HepG2 (cell line): ENCODE measurements around the gene BMF. TPM values are rescaled to one million over a fixed set of nuclear protein-coding genes. Genes with fewer than 3 reads are reported as not detected.
A peak's percentile ranks its signal among the peaks of the same experiment; 100 is the strongest.

Source experiments
- BCL6 ChIP-seq: IDR thresholded peaks from 2 replicates; pipeline ENCODE4 v1.6.1; 2016; ENCODE audit warnings: missing genetic modification reagents, missing compliant biosample characterization
- CREB1 ChIP-seq, 2 experiments: fragments of 450-650 bp in 1 of 2; IDR thresholded peaks; 2 replicates each; pipeline ENCODE4 v1.6.1; 2016 to 2017; ENCODE audit warnings: control low read depth in 1 of 2, mild to moderate bottlenecking in 1 of 2, missing compliant biosample characterization in 1 of 2, missing genetic modification characterization in 1 of 2
- GATAD2A ChIP-seq: IDR thresholded peaks from 2 replicates; pipeline ENCODE4 v1.6.1; 2016
- GMEB2 ChIP-seq: IDR thresholded peaks from 2 replicates; pipeline ENCODE4 v1.6.1; 2016; ENCODE audit warnings: missing biosample characterization, missing genetic modification reagents, low read depth
- HNRNPK ChIP-seq: fragments of 200-400 bp; formaldehyde crosslinking; IDR thresholded peaks from 2 replicates; pipeline ENCODE4 v1.6.1; 2018; ENCODE audit warnings: low read length, low read depth, moderate library complexity, mild to moderate bottlenecking; ENCODE audit not compliant: poor library complexity, severe bottlenecking
- MAZ ChIP-seq, 2 experiments: sonication (generic) in 1 of 2; formaldehyde crosslinking in 1 of 2; IDR thresholded peaks; 2 replicates each; pipeline versions ENCODE4 v1.5.0 to v1.6.1; 2012 to 2020; ENCODE audit warnings: low read depth in 2 of 2, mild to moderate bottlenecking in 2 of 2, borderline replicate concordance in 1 of 2, improper control_type of control experiment in 1 of 2, low read length in 1 of 2, missing genetic modification reagents in 1 of 2, moderate library complexity in 1 of 2
- MEF2D ChIP-seq: sonication (generic); formaldehyde crosslinking; IDR thresholded peaks from 2 replicates; pipeline ENCODE4 v1.5.1; 2020; ENCODE audit warnings: mild to moderate bottlenecking, missing genetic modification reagents
- NCOR1 ChIP-seq: fragments of 200-600 bp; sonication (generic); IDR thresholded peaks from 2 replicates; pipeline ENCODE4 v1.7.0; 2017; ENCODE audit warnings: antibody characterized with exemption, low read length, borderline replicate concordance
- ONECUT2 ChIP-seq: sonication (generic); formaldehyde crosslinking; IDR thresholded peaks from 2 replicates; pipeline ENCODE4 v1.4.0; 2020; ENCODE audit warnings: missing genetic modification reagents
- PPARG ChIP-seq: conservative IDR thresholded peaks from 2 replicates; pipeline ENCODE4 v1.6.1; 2016; ENCODE audit warnings: missing biosample characterization, missing genetic modification reagents
- RCOR2 ChIP-seq: IDR thresholded peaks from 2 replicates; pipeline ENCODE4 v1.6.1; 2016; ENCODE audit warnings: missing biosample characterization, missing genetic modification reagents
- RXRB ChIP-seq: IDR thresholded peaks from 2 replicates; pipeline ENCODE4 v1.6.1; 2016; ENCODE audit warnings: borderline replicate concordance, missing genetic modification reagents, missing compliant biosample characterization
- SALL1 ChIP-seq: sonication (generic); formaldehyde crosslinking; IDR thresholded peaks from 2 replicates; pipeline ENCODE4 v1.8.0; 2022; ENCODE audit warnings: mild to moderate bottlenecking, missing genetic modification reagents
- SOX13 ChIP-seq, 3 experiments: fragments of 450-650 bp in 1 of 3; sonication (generic) in 1 of 3; formaldehyde crosslinking in 1 of 3; IDR thresholded peaks in 2 of 3; conservative IDR thresholded peaks in 1 of 3; 2 replicates each; pipeline versions ENCODE4 v1.5.0 to v1.6.1; 2016 to 2020; ENCODE audit warnings: antibody characterized with exemption in 1 of 3, mild to moderate bottlenecking in 1 of 3, missing compliant biosample characterization in 1 of 3, missing genetic modification reagents in 1 of 3, moderate library complexity in 1 of 3
- TBX2 ChIP-seq: sonication (generic); formaldehyde crosslinking; IDR thresholded peaks from 2 replicates; pipeline ENCODE4 v1.5.0; 2020; ENCODE audit warnings: missing genetic modification reagents, mild to moderate bottlenecking, borderline replicate concordance
- TGIF2 ChIP-seq: IDR thresholded peaks from 2 replicates; pipeline ENCODE4 v1.6.1; 2016; ENCODE audit warnings: control low read depth, missing compliant biosample characterization
- ZFP62 ChIP-seq: sonication (generic); formaldehyde crosslinking; IDR thresholded peaks from 2 replicates; pipeline ENCODE4 v1.4.0; 2020; ENCODE audit warnings: missing genetic modification reagents
- ZNF17 ChIP-seq: sonication (generic); formaldehyde crosslinking; IDR thresholded peaks from 2 replicates; pipeline ENCODE4 v1.5.0; 2020; ENCODE audit warnings: mild to moderate bottlenecking, missing genetic modification reagents
- ZNF513 ChIP-seq: sonication (generic); formaldehyde crosslinking; conservative IDR thresholded peaks from 2 replicates; pipeline ENCODE4 v1.5.0; 2020; ENCODE audit warnings: missing genetic modification reagents
- ZNF569 ChIP-seq: sonication (generic); formaldehyde crosslinking; IDR thresholded peaks from 2 replicates; pipeline ENCODE4 v1.5.0; 2020; ENCODE audit warnings: mild to moderate bottlenecking, missing genetic modification reagents, moderate library complexity, borderline replicate concordance
- ZNF746 ChIP-seq: sonication (generic); formaldehyde crosslinking; IDR thresholded peaks from 2 replicates; pipeline ENCODE4 v1.8.0; 2022; ENCODE audit warnings: mild to moderate bottlenecking, missing genetic modification reagents
- ZNF788 ChIP-seq: sonication (generic); formaldehyde crosslinking; IDR thresholded peaks from 2 replicates; pipeline ENCODE4 v1.5.0; 2020; ENCODE audit warnings: mild to moderate bottlenecking, missing genetic modification reagents, borderline replicate concordance
- polyA plus RNA-seq, 8 experiments: library from polyadenylated mRNA; depleted of rRNA in 3 of 8; stranded (reverse) in 7 of 8; unstranded in 1 of 8; fragments of >200 nt; fragmentation: Illumina TruSeq in 4 of 8; extraction: Trizol in 4 of 8; gene quantifications; 2 replicates each; pipeline versions ENCODE4 v1.2.1 to v1.2.3, GENCODE V29; 2011 to 2016; ENCODE audit warnings: low read depth in 4 of 8, missing spikeins in 1 of 8, mixed read lengths in 1 of 8; ENCODE audit not compliant: insufficient read depth in 1 of 8
- total RNA-seq, 5 experiments: library from RNA; depleted of rRNA; stranded (reverse); fragments of >200 nt; fragmentation: Illumina TruSeq; extraction: Trizol; gene quantifications; 2 replicates each; pipeline ENCODE4 v1.2.3, GENCODE V29; 2016; ENCODE audit warnings: low read depth in 1 of 5
- TF ChIP-seq, protein P1 (sequence below): sonication (generic); formaldehyde crosslinking; conservative IDR thresholded peaks from 2 replicates; pipeline ENCODE4 v1.8.0; 2022; ENCODE audit warnings: mild to moderate bottlenecking, moderate library complexity, missing genetic modification reagents

BMF gene
- total and polyA plus RNA-seq, 2 of the 13 experiments (the other 11 are each of a cell fraction or from before 2014, with no cell fraction given): 8.7 to 15.9 TPM

- TF ChIP-seq PPARG (CRISPR knock-in tag) (peak; percentile 79), RXRB (CRISPR knock-in tag) (peak; percentile 88), BCL6 (peak; percentile 72; the same call in 1 of the 2 replicates), TGIF2 (CRISPR knock-in tag) (0 out of 2 replicates have a peak, but pooled peaks have one; percentile 19), MAZ (IDR thresholded peaks at IDR 0.05; ENCODE audit: borderline replicate concordance, low read depth, low read length) (no peak), MAZ (CRISPR knock-in tag; IDR thresholded peaks at IDR 0.05; ENCODE audit: low read depth) (peak; percentile 50; the same call in 1 of the 2 replicates), SALL1 (CRISPR knock-in tag) (peak; percentile 65), ZFP62 (CRISPR knock-in tag) (no peak), ZNF17 (CRISPR knock-in tag) (no peak), TBX2 (CRISPR knock-in tag) (peak; percentile 61), ONECUT2 (CRISPR knock-in tag) (peak; percentile 95), SOX13 (IDR thresholded peaks at IDR 0.05) (no peak), SOX13 (CRISPR knock-in tag; conservative IDR thresholded peaks at IDR 0.05 in 1 of 2, IDR thresholded peaks at IDR 0.05 in 1 of 2) (peak in 1 of 2 experiments; percentile 24; a peak in 1 of 4 replicates), MEF2D (CRISPR knock-in tag) (peak; percentile 90), GATAD2A (peak; percentile 67), ZNF569 (CRISPR knock-in tag) (no peak), ZNF788 (CRISPR knock-in tag) (0 out of 2 replicates have a peak, but pooled peaks have one; percentile 28), RCOR2 (no peak), ZNF746 (CRISPR knock-in tag) (0 out of 2 replicates have a peak, but pooled peaks have one; percentile 50), CREB1 (IDR thresholded peaks at IDR 0.05) (no peak), CREB1 (CRISPR knock-in tag; IDR thresholded peaks at IDR 0.05) (peak; percentile 70), HNRNPK (no peak), GMEB2 (no peak), NCOR1 (peak; percentile 41; the same call in 1 of the 2 replicates), ZNF513 (CRISPR knock-in tag) (no peak)
- TF ChIP-seq, protein P1, sequence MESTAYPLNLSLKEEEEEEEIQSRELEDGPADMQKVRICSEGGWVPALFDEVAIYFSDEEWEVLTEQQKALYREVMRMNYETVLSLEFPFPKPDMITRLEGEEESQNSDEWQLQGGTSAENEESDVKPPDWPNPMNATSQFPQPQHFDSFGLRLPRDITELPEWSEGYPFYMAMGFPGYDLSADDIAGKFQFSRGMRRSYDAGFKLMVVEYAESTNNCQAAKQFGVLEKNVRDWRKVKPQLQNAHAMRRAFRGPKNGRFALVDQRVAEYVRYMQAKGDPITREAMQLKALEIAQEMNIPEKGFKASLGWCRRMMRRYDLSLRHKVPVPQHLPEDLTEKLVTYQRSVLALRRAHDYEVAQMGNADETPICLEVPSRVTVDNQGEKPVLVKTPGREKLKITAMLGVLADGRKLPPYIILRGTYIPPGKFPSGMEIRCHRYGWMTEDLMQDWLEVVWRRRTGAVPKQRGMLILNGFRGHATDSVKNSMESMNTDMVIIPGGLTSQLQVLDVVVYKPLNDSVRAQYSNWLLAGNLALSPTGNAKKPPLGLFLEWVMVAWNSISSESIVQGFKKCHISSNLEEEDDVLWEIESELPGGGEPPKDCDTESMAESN (CRISPR knock-in tag): no peak
Observed at GRCh38 chr15:40100947-40101905, 7.5 kb downstream of the BMF start (continued).
